Stimulated activated CD8-positive, alpha-beta memory T cell treated with anti-CD3 and anti-CD28 coated beads, Interleukin-4, amount 100 ng/mL, for 1 hour (primary cell): ENCODE results near the gene NDUFA3.
"Not testable (repeated sequence)": the region's sequence is repeated elsewhere in the genome, so short reads cannot be mapped to it uniquely, and the experiment has no call there.

Experiments used
- DNase-seq, 2 donors: peaks; one replicate each; pipeline ENCODE4 v3.0.0-alpha.2; 2020; ENCODE audit warnings: low read depth in 2 of 2, low spot score in 1 of 2

The NDUFA3 gene

GRCh38 chr19:54102421-54103169 is at the start of gene NDUFA3:
Gene NDUFA3, plus strand, starts transcription at chr19:54102855. Its CDS starts 24 bp downstream, at chr19:54102879.
- peak; percentile 86 to 94 for DNase-seq

GRCh38 chr19:54062643-54063042 is 40.0 kb upstream of the NDUFA3 start:
- DNase-seq: no peak

GRCh38 chr19:54063350-54064116 is 39.1 kb upstream of the NDUFA3 start, which contains the start of gene VSTM1:
Gene VSTM1, minus strand, starts transcription at chr19:54063897. Its CDS starts 120 bp downstream, at chr19:54063777.
- DNase-seq: no peak

DNA sequence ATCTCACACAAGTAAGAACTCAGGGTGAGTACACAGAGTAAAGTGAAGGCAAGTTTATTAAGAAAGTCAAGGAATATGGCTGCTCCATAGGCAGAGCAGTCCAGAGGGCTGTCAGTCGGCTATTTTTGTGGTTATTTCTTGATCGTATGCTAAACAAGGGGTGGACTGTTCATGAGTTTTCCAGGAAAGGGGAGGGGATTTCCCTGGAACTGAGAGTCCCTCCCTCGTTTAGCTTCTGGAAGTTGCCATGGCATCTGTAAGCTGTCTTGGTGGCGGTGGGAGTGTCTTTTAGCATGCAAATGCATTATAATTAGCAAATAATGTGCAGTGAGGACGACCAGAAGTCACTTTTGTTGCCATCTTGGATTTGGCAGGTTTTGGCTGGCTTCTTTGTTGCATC is 33.2 kb upstream of the NDUFA3 start:
- no peak for DNase-seq

DNA sequence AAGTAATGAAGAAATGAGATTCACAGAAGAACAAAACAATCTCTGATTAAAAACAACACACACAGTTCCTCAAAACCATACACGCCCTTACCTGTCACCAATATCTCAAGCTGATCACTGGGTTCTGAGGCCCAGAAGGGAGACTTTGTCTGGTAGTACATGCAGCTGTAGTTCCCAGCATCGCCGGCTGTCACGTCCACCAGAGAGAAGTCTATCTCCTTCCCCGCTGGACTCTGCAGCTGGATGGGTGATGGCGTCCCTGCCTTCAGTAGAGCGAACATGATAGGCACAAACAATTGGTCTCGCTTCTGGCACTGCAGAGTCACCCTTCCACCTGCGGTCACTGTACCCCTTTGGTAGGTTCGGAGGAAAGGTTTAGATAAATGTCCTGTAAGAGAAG is 28.8 kb upstream of the NDUFA3 start:
- no peak for DNase-seq

DNA sequence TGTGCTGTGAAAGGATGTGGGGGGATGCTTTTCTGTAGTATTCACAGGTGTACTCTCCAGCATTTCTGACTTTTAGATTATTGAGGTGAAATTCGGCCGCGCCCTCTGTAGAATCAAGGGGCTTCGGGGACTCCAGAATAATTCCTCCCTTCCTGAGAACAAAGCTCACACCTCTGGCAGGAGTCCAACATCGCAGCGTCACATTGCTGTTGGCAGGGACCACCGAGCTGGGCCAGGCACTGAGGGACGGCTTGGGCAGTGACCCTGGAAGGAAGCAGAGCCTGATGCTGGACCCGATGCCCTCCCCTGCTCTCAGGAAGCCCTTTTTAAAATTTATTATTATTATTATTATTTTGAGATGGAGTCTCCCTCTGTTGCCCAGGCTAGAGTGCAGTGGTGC is 27.8 kb upstream of the NDUFA3 start:
- DNase-seq: no peak

DNA sequence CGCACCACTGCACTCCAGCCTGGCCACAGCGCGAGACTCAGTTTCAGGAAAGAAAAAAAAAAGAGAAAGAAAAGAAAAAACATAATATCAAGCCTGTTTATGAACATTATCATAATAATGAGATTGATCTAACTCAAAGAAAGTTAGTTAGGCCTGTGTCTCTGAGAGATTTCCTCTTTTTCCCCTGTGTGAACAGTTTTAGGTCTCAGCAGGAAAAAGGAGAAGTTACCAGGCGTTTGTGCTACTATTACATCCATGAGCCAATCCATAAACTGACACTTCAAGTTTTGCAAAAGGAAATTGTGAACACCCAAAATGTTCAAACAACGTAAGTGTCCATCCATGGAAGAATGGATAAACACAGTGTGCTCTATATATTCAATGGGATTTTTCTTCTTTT is 25.3 kb upstream of the NDUFA3 start:
- no peak for DNase-seq

GRCh38 chr19:54081032-54081431 is 21.6 kb upstream of the NDUFA3 start, which contains the start of gene TARM1:
Gene TARM1, minus strand, starts transcription at chr19:54081365. Its CDS starts 25 bp downstream, at chr19:54081340.
- no peak for DNase-seq

DNA sequence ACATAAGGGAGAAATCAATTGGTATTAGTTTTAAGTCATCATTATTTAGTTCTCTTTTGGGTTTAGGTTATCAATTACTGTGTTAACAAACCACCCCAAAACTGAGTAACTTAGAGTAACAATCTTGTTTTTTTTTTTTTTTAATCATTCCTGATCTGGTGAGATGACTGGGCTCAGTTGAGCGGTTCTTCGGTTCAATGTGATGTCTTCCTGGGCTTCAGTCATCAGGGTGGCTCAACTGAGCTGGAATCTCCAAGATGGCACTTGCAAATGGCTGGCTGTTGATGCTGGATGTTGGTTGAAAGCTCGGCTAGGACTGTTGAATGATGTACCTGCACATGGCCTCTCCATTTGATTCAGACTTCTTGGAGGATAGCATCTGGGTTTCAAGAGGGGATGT is 18.2 kb upstream of the NDUFA3 start:
- DNase-seq: no peak

DNA sequence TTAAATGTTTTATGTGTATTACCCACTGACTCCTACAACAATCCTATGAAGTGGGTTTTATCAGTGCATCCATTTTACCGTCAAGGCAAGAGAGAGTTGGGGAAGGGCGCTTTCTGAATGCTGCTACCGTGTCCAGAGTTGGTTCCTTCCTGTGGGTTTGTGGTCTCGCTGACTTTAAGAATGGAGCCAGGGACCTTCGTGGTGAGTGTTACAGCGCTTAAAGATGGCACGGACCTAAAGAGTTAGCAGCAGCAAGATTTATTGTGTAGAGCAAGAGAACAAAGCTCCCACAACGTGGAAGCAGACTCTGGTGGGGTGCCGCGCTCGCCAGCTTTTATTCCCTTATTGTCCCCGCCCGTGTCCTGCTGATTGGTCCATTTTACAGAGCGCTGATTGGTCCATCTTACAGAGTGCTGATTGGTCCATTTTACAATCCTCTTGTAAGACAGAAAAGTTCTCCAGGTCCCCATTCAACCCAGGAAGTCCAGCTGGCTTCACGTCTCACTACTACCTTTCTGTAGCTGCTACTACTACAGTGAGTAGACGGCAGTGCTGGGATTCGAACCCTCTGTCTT is 8.1 kb upstream of the NDUFA3 start:
- no peak for DNase-seq

- DNase-seq: no peak
These were observed 7.4 kb upstream of the NDUFA3 start for GRCh38 chr19:54095136-54095858.

- DNase-seq: not testable (repeated sequence)
These were observed 6.6 kb upstream of the NDUFA3 start for GRCh38 chr19:54095859-54096616.

DNA sequence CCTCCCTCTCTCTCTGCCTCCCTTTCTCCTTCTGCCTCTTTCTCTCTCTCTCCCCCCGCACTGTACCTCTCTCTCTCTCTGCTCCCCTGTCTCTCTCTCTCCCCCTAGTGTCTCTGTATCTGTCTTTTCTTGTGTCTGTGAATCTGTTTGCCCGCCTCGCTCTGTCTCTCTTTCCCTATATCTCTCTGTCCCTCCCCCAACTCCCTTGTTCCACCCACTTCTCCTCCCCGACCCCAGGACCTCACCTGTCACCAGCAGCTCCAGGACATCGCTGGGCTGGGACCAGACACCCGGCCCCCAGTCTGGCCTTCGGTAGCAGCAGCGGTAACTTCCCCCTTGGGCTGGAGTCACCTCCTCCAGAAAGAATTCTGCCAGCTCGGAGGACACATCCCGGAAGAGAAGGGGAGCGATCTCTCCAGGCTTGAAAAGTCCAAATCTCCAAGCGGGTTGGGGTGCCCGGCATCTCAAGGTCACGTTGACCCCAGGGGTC is 6.0 kb upstream of the NDUFA3 start:
- no peak for DNase-seq

DNA sequence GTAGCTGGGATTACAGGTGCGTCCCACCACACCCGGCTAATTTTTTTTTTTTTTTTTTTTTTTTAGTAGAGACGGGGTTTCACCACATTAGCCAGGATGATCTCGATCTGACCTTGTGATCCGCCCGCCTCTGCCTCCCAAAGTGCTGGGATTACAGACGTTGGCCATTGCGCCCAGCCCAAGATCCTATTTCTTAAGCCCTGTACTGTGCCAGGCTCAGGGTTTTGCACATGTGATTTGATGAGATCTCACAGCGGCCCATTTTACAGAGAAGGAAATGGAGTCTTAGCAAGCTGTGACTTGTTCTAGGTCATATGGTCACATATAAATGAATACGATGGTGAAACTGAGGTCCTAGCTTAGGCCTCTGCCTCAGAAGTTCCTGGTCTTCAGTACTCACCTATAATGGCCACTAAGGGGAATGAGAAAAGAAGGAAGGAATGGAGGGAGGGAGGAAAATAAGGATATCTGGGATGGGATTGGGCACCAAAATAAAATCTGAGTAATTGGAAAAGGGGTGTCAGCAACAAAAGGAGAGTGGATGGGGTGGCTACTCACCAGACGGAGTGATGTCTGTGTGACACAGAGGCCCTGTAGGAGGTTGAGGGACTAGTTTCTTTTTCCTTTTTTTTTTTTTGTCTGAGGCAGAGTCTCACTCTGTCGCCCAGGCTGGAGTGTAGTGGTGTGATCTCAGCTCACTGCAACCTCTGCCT is 3.3 kb upstream of the NDUFA3 start:
- no peak for DNase-seq

- not testable (repeated sequence) for DNase-seq
These were observed 2.8 kb upstream of the NDUFA3 start for GRCh38 chr19:54099903-54100255.

DNA sequence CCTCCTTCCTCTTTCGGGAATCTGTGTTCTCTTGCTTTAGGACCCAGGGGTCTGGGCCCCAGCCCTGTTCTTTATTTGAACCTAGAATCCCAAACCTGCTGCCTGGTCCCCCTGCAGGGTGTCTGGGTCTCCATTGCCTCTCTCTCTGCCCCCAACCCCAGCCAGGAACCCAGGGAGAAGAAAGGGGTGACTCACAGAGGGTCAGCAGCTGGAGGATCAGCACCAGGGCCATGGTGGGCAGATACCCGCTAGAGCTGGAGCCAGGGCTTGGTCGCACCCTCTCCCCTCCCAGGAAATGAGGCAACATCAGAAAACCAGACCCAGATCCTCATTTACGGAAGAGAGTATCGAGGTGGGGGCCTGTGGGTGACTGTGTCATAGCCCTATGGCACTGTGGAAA is 2.1 kb upstream of the NDUFA3 start, which contains the start of gene OSCAR:
OSCAR (minus strand) TSS at position 243 of the 400 bp plus-strand sequence; CDS start at position 232, 11 bp downstream.
- DNase-seq: no peak

DNA sequence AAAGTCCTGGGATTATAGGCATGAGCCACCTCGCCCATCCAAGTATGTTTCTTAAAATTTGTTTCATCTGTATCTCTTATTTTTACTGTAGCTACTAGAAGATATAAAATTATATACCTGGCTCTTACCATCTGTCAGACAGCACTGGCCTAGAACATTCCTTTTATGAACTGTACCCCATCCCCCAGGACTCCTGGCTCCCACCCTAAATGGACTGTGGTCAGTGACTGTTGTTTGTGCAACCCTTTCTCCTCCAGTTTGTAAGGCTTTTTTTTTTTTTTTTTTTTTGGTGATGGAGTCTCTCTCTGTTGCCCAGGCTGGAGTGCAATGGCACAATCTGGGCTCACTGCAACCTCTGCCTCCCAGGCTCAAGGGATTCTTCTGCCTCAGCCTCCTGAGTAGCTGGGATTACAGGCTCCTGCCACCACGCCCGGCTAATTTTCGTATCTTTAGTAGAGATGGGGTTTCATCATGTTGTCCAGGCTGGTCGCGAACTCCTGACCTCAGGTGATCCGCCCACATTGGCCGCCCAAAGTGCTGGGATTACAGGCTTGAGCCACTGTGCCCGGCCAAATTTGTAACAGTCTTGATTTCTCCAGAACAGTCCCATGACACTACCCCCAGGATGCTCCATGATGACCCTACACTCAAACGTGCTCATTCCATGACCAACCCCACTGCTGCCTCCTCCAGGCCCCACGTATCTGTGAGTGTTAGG is 2.5 kb downstream of the NDUFA3 start:
- DNase-seq: no peak

- DNase-seq: no peak
These were observed 3.1 kb downstream of the NDUFA3 start for GRCh38 chr19:54105796-54106195.

- no peak for DNase-seq
These were observed 4.1 kb downstream of the NDUFA3 start for GRCh38 chr19:54106716-54107115.
